GM12891 (cell line): ENCODE results near the gene MAGI3.

Experiments
- PAX5 ChIP-seq: IDR thresholded peaks from 2 replicates; pipeline ENCODE4 v1.6.1; 2011; ENCODE audit warnings: low read length, moderate library complexity, mild to moderate bottlenecking; ENCODE audit not compliant: insufficient read depth, severe bottlenecking
- POLR2A ChIP-seq: IDR thresholded peaks from 2 replicates; pipeline ENCODE4 v1.6.1; 2011; ENCODE audit warnings: low read depth, low read length, control low read depth
- POLR2AphosphoS5 ChIP-seq: IDR thresholded peaks from 2 replicates; pipeline ENCODE4 v1.6.1; 2011; ENCODE audit warnings: low read depth, low read length, control low read depth
- TAF1 ChIP-seq: IDR thresholded peaks from 2 replicates; pipeline ENCODE4 v1.6.1; 2011; ENCODE audit warnings: low read depth, low read length, control low read depth

- TF ChIP-seq POLR2A (no peak), POLR2AphosphoS5 (no peak), PAX5 (no peak), TAF1 (no peak)
Measured at GRCh38 chr1:113401728-113402127, 11.4 kb downstream of the MAGI3 start.
